Measurements from ENCODE around the gene IGSF9B.

IGSF9B gene

GRCh38 chr11:133957900-133958299, 1.1 kb upstream of the IGSF9B start:
- Histone ChIP-seq H3K27me3 (ENCODE audit: control insufficient read depth in 1 of 2, insufficient read depth in 2 of 2, low read length in 2 of 2) (peaks cover 31 to 48% of the 10 kb centered on the region in 2 donors), H3K4me3 (ENCODE audit: low read depth in 1 of 2, low read length in 2 of 2) (peak overlapping the region in 1 of 2 donors; percentile 72), H3K4me1 (ENCODE audit: control insufficient read depth in 1 of 2, insufficient read depth in 2 of 2, low read length in 2 of 2) (peaks cover 4 to 7% of the 10 kb centered on the region in 2 donors), H3K9me3 (ENCODE audit: control insufficient read depth in 1 of 2, low read length in 2 of 2) (no peaks in the 10 kb centered on the region), H3K36me3 (ENCODE audit: control insufficient read depth in 1 of 2, insufficient read depth in 2 of 2, low read length in 2 of 2) (no peaks in the 10 kb centered on the region), H3K9ac (ENCODE audit: low read depth in 1 of 2, low read length in 2 of 2) (no peak overlapping the region), H3K27ac (ENCODE audit: low read depth, low read length) (no peak overlapping the region)

GRCh38 chr11:133955945-133956421, 785 bp downstream of the IGSF9B start:
- Histone ChIP-seq H3K4me1 (ENCODE audit: control insufficient read depth in 1 of 2, insufficient read depth in 2 of 2, low read length in 2 of 2) (peaks cover 4 to 7% of the 10 kb centered on the region in 2 donors), H3K4me3 (ENCODE audit: low read depth in 1 of 2, low read length in 2 of 2) (peak overlapping the region in 1 of 2 donors; percentile 10), H3K9ac (ENCODE audit: low read depth in 1 of 2, low read length in 2 of 2) (no peak overlapping the region), H3K27me3 (ENCODE audit: control insufficient read depth in 1 of 2, insufficient read depth in 2 of 2, low read length in 2 of 2) (peaks cover 45 to 54% of the 10 kb centered on the region in 2 donors), H3K9me3 (ENCODE audit: control insufficient read depth in 1 of 2, low read length in 2 of 2) (no peaks in the 10 kb centered on the region), H3K36me3 (ENCODE audit: control insufficient read depth in 1 of 2, insufficient read depth in 2 of 2, low read length in 2 of 2) (no peaks in the 10 kb centered on the region), H3K27ac (ENCODE audit: low read depth, low read length) (no peak overlapping the region)

- Histone ChIP-seq H3K9me3 (ENCODE audit: control insufficient read depth in 1 of 2, low read length in 2 of 2) (no peaks in the 10 kb centered on the region), H3K27me3 (ENCODE audit: control insufficient read depth in 1 of 2, insufficient read depth in 2 of 2, low read length in 2 of 2) (peaks cover 46 to 54% of the 10 kb centered on the region in 2 donors), H3K4me1 (ENCODE audit: control insufficient read depth in 1 of 2, insufficient read depth in 2 of 2, low read length in 2 of 2) (peaks cover 4 to 7% of the 10 kb centered on the region in 2 donors), H3K27ac (ENCODE audit: low read depth, low read length) (no peak overlapping the region), H3K9ac (ENCODE audit: low read depth in 1 of 2, low read length in 2 of 2) (no peak overlapping the region), H3K36me3 (ENCODE audit: control insufficient read depth in 1 of 2, insufficient read depth in 2 of 2, low read length in 2 of 2) (no peaks in the 10 kb centered on the region), H3K4me3 (ENCODE audit: low read depth in 1 of 2, low read length in 2 of 2) (no peak overlapping the region)
These were observed 1.5 kb downstream of the IGSF9B start for GRCh38 chr11:133955081-133955891.

GRCh38 chr11:133953999-133954398, 2.8 kb downstream of the IGSF9B start:
- Histone ChIP-seq H3K4me1 (ENCODE audit: control insufficient read depth in 1 of 2, insufficient read depth in 2 of 2, low read length in 2 of 2) (peaks cover 4 to 7% of the 10 kb centered on the region in 2 donors), H3K36me3 (ENCODE audit: control insufficient read depth in 1 of 2, insufficient read depth in 2 of 2, low read length in 2 of 2) (no peaks in the 10 kb centered on the region), H3K9me3 (ENCODE audit: control insufficient read depth in 1 of 2, low read length in 2 of 2) (no peaks in the 10 kb centered on the region), H3K27me3 (ENCODE audit: control insufficient read depth in 1 of 2, insufficient read depth in 2 of 2, low read length in 2 of 2) (peaks cover 42 to 43% of the 10 kb centered on the region in 2 donors), H3K27ac (ENCODE audit: low read depth, low read length) (no peak overlapping the region), H3K9ac (ENCODE audit: low read depth in 1 of 2, low read length in 2 of 2) (no peak overlapping the region), H3K4me3 (ENCODE audit: low read depth in 1 of 2, low read length in 2 of 2) (no peak overlapping the region)

GRCh38 chr11:133953547-133953946, 3.2 kb downstream of the IGSF9B start:
- Histone ChIP-seq H3K4me1 (ENCODE audit: control insufficient read depth in 1 of 2, insufficient read depth in 2 of 2, low read length in 2 of 2) (peaks cover 4 to 7% of the 10 kb centered on the region in 2 donors), H3K9ac (ENCODE audit: low read depth in 1 of 2, low read length in 2 of 2) (no peak overlapping the region), H3K4me3 (ENCODE audit: low read depth in 1 of 2, low read length in 2 of 2) (no peak overlapping the region)

GRCh38 chr11:133952199-133953190, 4.3 kb downstream of the IGSF9B start:
- no peak overlapping the region for H3K4me3 ChIP-seq (ENCODE audit: low read depth in 1 of 2, low read length in 2 of 2)
- H3K9me3 ChIP-seq (ENCODE audit: control insufficient read depth in 1 of 2, low read length in 2 of 2) = no peaks in the 10 kb centered on the region
- H3K4me1 ChIP-seq (ENCODE audit: control insufficient read depth in 1 of 2, insufficient read depth in 2 of 2, low read length in 2 of 2) = peaks cover 2 to 3% of the 10 kb centered on the region in 2 donors
- H3K36me3 ChIP-seq (ENCODE audit: control insufficient read depth in 1 of 2, insufficient read depth in 2 of 2, low read length in 2 of 2) = no peaks in the 10 kb centered on the region
- H3K27me3 ChIP-seq (ENCODE audit: control insufficient read depth in 1 of 2, insufficient read depth in 2 of 2, low read length in 2 of 2) = peaks cover 32 to 44% of the 10 kb centered on the region in 2 donors
- no peak overlapping the region for H3K9ac ChIP-seq (ENCODE audit: low read depth in 1 of 2, low read length in 2 of 2)
- no peak overlapping the region for H3K27ac ChIP-seq (ENCODE audit: low read depth, low read length)

More at GRCh38 chr11:133953547-133953946, 3.2 kb downstream of the IGSF9B start:
- H3K9me3 ChIP-seq (ENCODE audit: control insufficient read depth in 1 of 2, low read length in 2 of 2) = no peaks in the 10 kb centered on the region
- H3K36me3 ChIP-seq (ENCODE audit: control insufficient read depth in 1 of 2, insufficient read depth in 2 of 2, low read length in 2 of 2) = no peaks in the 10 kb centered on the region
- H3K27ac ChIP-seq (ENCODE audit: low read depth, low read length) = no peak overlapping the region
- H3K27me3 ChIP-seq (ENCODE audit: control insufficient read depth in 1 of 2, insufficient read depth in 2 of 2, low read length in 2 of 2) = peaks cover 42 to 47% of the 10 kb centered on the region in 2 donors

- Histone ChIP-seq H3K27ac (ENCODE audit: low read depth, low read length) (no peak overlapping the region), H3K4me1 (ENCODE audit: control insufficient read depth in 1 of 2, insufficient read depth in 2 of 2, low read length in 2 of 2) (peaks cover 0 to 2% of the 10 kb centered on the region in 2 donors), H3K27me3 (ENCODE audit: control insufficient read depth in 1 of 2, insufficient read depth in 2 of 2, low read length in 2 of 2) (peaks cover 35 to 45% of the 10 kb centered on the region in 2 donors), H3K4me3 (ENCODE audit: low read depth in 1 of 2, low read length in 2 of 2) (no peak overlapping the region), H3K9me3 (ENCODE audit: control insufficient read depth in 1 of 2, low read length in 2 of 2) (no peaks in the 10 kb centered on the region), H3K36me3 (ENCODE audit: control insufficient read depth in 1 of 2, insufficient read depth in 2 of 2, low read length in 2 of 2) (no peaks in the 10 kb centered on the region), H3K9ac (ENCODE audit: low read depth in 1 of 2, low read length in 2 of 2) (no peak overlapping the region)
These were observed 5.2 kb downstream of the IGSF9B start for GRCh38 chr11:133951327-133952198.

- Histone ChIP-seq H3K9ac (ENCODE audit: low read depth in 1 of 2, low read length in 2 of 2) (no peak overlapping the region), H3K9me3 (ENCODE audit: control insufficient read depth in 1 of 2, low read length in 2 of 2) (no peaks in the 10 kb centered on the region), H3K27me3 (ENCODE audit: control insufficient read depth in 1 of 2, insufficient read depth in 2 of 2, low read length in 2 of 2) (peaks cover 37 to 45% of the 10 kb centered on the region in 2 donors), H3K4me1 (ENCODE audit: control insufficient read depth in 1 of 2, insufficient read depth in 2 of 2, low read length in 2 of 2) (peaks cover 0 to 3% of the 10 kb centered on the region in 2 donors), H3K36me3 (ENCODE audit: control insufficient read depth in 1 of 2, insufficient read depth in 2 of 2, low read length in 2 of 2) (no peaks in the 10 kb centered on the region), H3K27ac (ENCODE audit: low read depth, low read length) (no peak overlapping the region), H3K4me3 (ENCODE audit: low read depth in 1 of 2, low read length in 2 of 2) (no peak overlapping the region)
These were observed 5.9 kb downstream of the IGSF9B start for GRCh38 chr11:133950874-133951326.

GRCh38 chr11:133950421-133950820, 6.3 kb downstream of the IGSF9B start:
- no peak overlapping the region for H3K9ac ChIP-seq (ENCODE audit: low read depth in 1 of 2, low read length in 2 of 2)
- H3K4me1 ChIP-seq (ENCODE audit: control insufficient read depth in 1 of 2, insufficient read depth in 2 of 2, low read length in 2 of 2) = peaks cover 0 to 3% of the 10 kb centered on the region in 2 donors
- peaks cover 35 to 43% of the 10 kb centered on the region in 2 donors for H3K27me3 ChIP-seq (ENCODE audit: control insufficient read depth in 1 of 2, insufficient read depth in 2 of 2, low read length in 2 of 2)
- H3K4me3 ChIP-seq (ENCODE audit: low read depth in 1 of 2, low read length in 2 of 2) = no peak overlapping the region
- no peak overlapping the region for H3K27ac ChIP-seq (ENCODE audit: low read depth, low read length)
- no peaks in the 10 kb centered on the region for H3K9me3 ChIP-seq (ENCODE audit: control insufficient read depth in 1 of 2, low read length in 2 of 2)
- no peaks in the 10 kb centered on the region for H3K36me3 ChIP-seq (ENCODE audit: control insufficient read depth in 1 of 2, insufficient read depth in 2 of 2, low read length in 2 of 2)
